Measurements from ENCODE around the gene TRIM47.

TRIM47 gene

GRCh38 chr17:75847614-75848522, 30.5 kb downstream of the TRIM47 start:
- FAIRE-seq: no peak

GRCh38 chr17:75846692-75847613, 31.4 kb downstream of the TRIM47 start:
- FAIRE-seq: no peak
- no peak for DNase-seq (ENCODE audit: low spot score)

More at GRCh38 chr17:75847614-75848522, 30.5 kb downstream of the TRIM47 start:
- no peak for DNase-seq (ENCODE audit: low spot score)

GRCh38 chr17:75845933-75846691, 32.3 kb downstream of the TRIM47 start:
- FAIRE-seq (no peak), DNase-seq (ENCODE audit: low spot score) (no peak)

GRCh38 chr17:75845058-75845711, 33.2 kb downstream of the TRIM47 start:
- DNase-seq (ENCODE audit: low spot score): peak; percentile 84
- no peak for FAIRE-seq

GRCh38 chr17:75844530-75845057, 33.8 kb downstream of the TRIM47 start:
- FAIRE-seq (no peak), DNase-seq (ENCODE audit: low spot score) (peak; percentile 62)

- FAIRE-seq (no peak), DNase-seq (ENCODE audit: low spot score) (no peak)
Measured at GRCh38 chr17:75843577-75844529, 34.5 kb downstream of the TRIM47 start, which contains the start of gene UNC13D. Gene UNC13D, minus strand, starts transcription at chr17:75844404. Its CDS starts 67 bp downstream, at chr17:75844337.

GRCh38 chr17:75842963-75843576, 35.3 kb downstream of the TRIM47 start:
- FAIRE-seq (no peak), DNase-seq (ENCODE audit: low spot score) (no peak)

GRCh38 chr17:75842411-75842810, 36.0 kb downstream of the TRIM47 start:
- DNase-seq (ENCODE audit: low spot score): no peak
- FAIRE-seq: no peak

GRCh38 chr17:75840799-75841164, 37.6 kb downstream of the TRIM47 start:
- DNase-seq (ENCODE audit: low spot score) (no peak), FAIRE-seq (no peak)

GRCh38 chr17:75839942-75840798, 38.2 kb downstream of the TRIM47 start:
- FAIRE-seq (no peak), DNase-seq (ENCODE audit: low spot score) (no peak)

GRCh38 chr17:75838410-75838809, 40.0 kb downstream of the TRIM47 start:
- DNase-seq (ENCODE audit: low spot score) (no peak), FAIRE-seq (no peak)

GRCh38 chr17:75837899-75838298, 40.5 kb downstream of the TRIM47 start:
- no peak for DNase-seq (ENCODE audit: low spot score)
- FAIRE-seq: no peak

GRCh38 chr17:75836605-75837004, 41.8 kb downstream of the TRIM47 start:
- FAIRE-seq (no peak), DNase-seq (ENCODE audit: low spot score) (no peak)

- DNase-seq (ENCODE audit: low spot score) (no peak), FAIRE-seq (no peak)
Measured at GRCh38 chr17:75835654-75835987, 42.8 kb downstream of the TRIM47 start.

GRCh38 chr17:75834928-75835653, 43.3 kb downstream of the TRIM47 start:
- DNase-seq (ENCODE audit: low spot score) (no peak), FAIRE-seq (no peak)

- DNase-seq (ENCODE audit: low spot score): no peak
- no peak for FAIRE-seq
Measured at GRCh38 chr17:75834279-75834920, 44.0 kb downstream of the TRIM47 start.

Measured in RCC 7860 (cell line).